Measurements from ENCODE around the gene ELK4. TPM values are rescaled to one million over a fixed set of nuclear protein-coding genes. Genes with fewer than 3 reads are reported as not detected.

Gene ELK4
- total and polyA plus RNA-seq, 2 of the 8 experiments (the other 6 are each of a cell fraction or from before 2014, with no cell fraction given) = 2.9 to 26.3 TPM

- TF ChIP-seq KDM4A (IDR thresholded peaks at IDR 0.05; ENCODE audit: low read depth, low read length, severe bottlenecking) = no peak
- no peak for TF ChIP-seq ATF3 (IDR thresholded peaks at IDR 0.05; ENCODE audit: insufficient read depth, low read depth, low read length)
- TF ChIP-seq GTF2F1 (IDR thresholded peaks at IDR 0.05; ENCODE audit: borderline replicate concordance, low read depth, low read length) = no peak; the same call in 1 of the 2 replicates
- peak; percentile 94 for TF ChIP-seq TBP (IDR thresholded peaks at IDR 0.05; ENCODE audit: low read depth, low read length)
- TF ChIP-seq MAX (IDR thresholded peaks at IDR 0.05) = 0 out of 2 replicates have a peak, but pooled peaks have one; percentile 25
- TF ChIP-seq NANOG (IDR thresholded peaks at IDR 0.05; ENCODE audit: insufficient read depth, low read depth, low read length, poor library complexity, severe bottlenecking) = no peak
- no peak for TF ChIP-seq RFX5 (IDR thresholded peaks at IDR 0.05; ENCODE audit: borderline replicate concordance, low read depth, low read length)
- TF ChIP-seq HDAC2 (IDR thresholded peaks at IDR 0.05; ENCODE audit: borderline replicate concordance in 1 of 2, low read depth in 2 of 2, low read length in 2 of 2) = 0 out of 4 replicates have a peak, but pooled peaks of 1 of the 2 experiments have one; percentile 36
- TF ChIP-seq RBBP5 (IDR thresholded peaks at IDR 0.05; ENCODE audit: borderline replicate concordance, low read depth, low read length) = 0 out of 2 replicates have a peak, but pooled peaks have one; percentile 1
- no peak for TF ChIP-seq BRCA1 (IDR thresholded peaks at IDR 0.05; ENCODE audit: low read depth, low read length)
- no peak for TF ChIP-seq EZH2 (IDR thresholded peaks at IDR 0.05; ENCODE audit: low read depth, low read length, severe bottlenecking)
- TF ChIP-seq HDAC6 (IDR thresholded peaks at IDR 0.05; ENCODE audit: low read depth, low read length) = no peak
- TF ChIP-seq CTCF (IDR thresholded peaks at IDR 0.05; ENCODE audit: control extremely low read depth in 1 of 3, insufficient read depth in 1 of 3, low read depth in 1 of 3, low read length in 3 of 3) = peak; percentile 64 to 71 (median 65)
- TF ChIP-seq BACH1 (IDR thresholded peaks at IDR 0.05; ENCODE audit: low read length) = no peak
- no peak for TF ChIP-seq SAP30 (IDR thresholded peaks at IDR 0.05; ENCODE audit: insufficient read depth, insufficient replicate concordance, low read length)
- no peak for TF ChIP-seq CBX5 (IDR thresholded peaks at IDR 0.05; ENCODE audit: low read depth, low read length)
- TF ChIP-seq MAFK (IDR thresholded peaks at IDR 0.05; ENCODE audit: low read depth, low read length) = no peak
- TF ChIP-seq SP4 (IDR thresholded peaks at IDR 0.05; ENCODE audit: low read length) = no peak
Observed at GRCh38 chr1:205631768-205632668, at the start of gene ELK4 (continued).
